SK-N-SH (cell line): ENCODE measurements around the gene GBX1. TPM values are rescaled to one million over a fixed set of nuclear protein-coding genes. Genes with fewer than 3 reads are reported as not detected.
A peak's percentile ranks its signal among the peaks of the same experiment; 100 is the strongest.

Experiments used
- CTCF ChIA-PET: fragments of 300-600, 350-600 bp; formaldehyde crosslinking; extraction: SDS; loops from one replicate; lab custom pipeline; 2021; lab: Yijun Ruan, JAX
- POLR2A ChIA-PET: fragments of 350-600 bp; sonication (Branson Sonifier 250); formaldehyde crosslinking; extraction: SDS; loops from one replicate; lab custom pipeline; 2020; ENCODE audit warnings: antibody characterized with exemption, inconsistent platforms; lab: Yijun Ruan, JAX
- DNase-seq: peaks from one replicate; pipeline ENCODE4 v3.0.0; 2012
- H2AFZ ChIP-seq: fragments of 200-600 bp; sonication (generic); 2 replicates; pipeline ENCODE4 v1.8.1; 2016; ENCODE audit warnings: antibody characterized with exemption, mild to moderate bottlenecking, low read depth
- H3F3A ChIP-seq: fragments of 200-600 bp; sonication (generic); replicated peaks from 2 replicates; pipeline ENCODE3; 2016; ENCODE audit warnings: antibody characterized with exemption, mild to moderate bottlenecking; ENCODE audit not compliant: insufficient read depth
- H3K27ac ChIP-seq, 2 experiments: fragments of 200-500 bp in 1 of 2; fragments of 200-600 bp in 1 of 2; sonication (Bioruptor generic) in 1 of 2; sonication (generic), shearing (Covaris generic) in 1 of 2; 2 replicates each; pipeline versions ENCODE4 v1.5.1 to v1.6.1; 2014 to 2016; ENCODE audit warnings: low read depth in 2 of 2, inconsistent platforms in 1 of 2, low read length in 1 of 2, mild to moderate bottlenecking in 1 of 2, mixed read lengths in 1 of 2
- H3K27me3 ChIP-seq: fragments of 200-600 bp; sonication (generic), shearing (Covaris generic); 2 replicates; pipeline ENCODE4 v1.6.1; 2016; ENCODE audit warnings: mixed run types; ENCODE audit not compliant: insufficient read depth
- H3K36me3 ChIP-seq, 2 experiments: fragments of 200-500 bp in 1 of 2; fragments of 200-600 bp in 1 of 2; sonication (Bioruptor generic) in 1 of 2; sonication (generic) in 1 of 2; replicated peaks in 1 of 2; 2 replicates each; pipeline versions ENCODE3 to v1.5.1; 2014 to 2016; ENCODE audit warnings: low read length in 1 of 2, mild to moderate bottlenecking in 1 of 2; ENCODE audit not compliant: insufficient read depth in 2 of 2, control insufficient read depth in 1 of 2
- H3K4me1 ChIP-seq, 2 experiments: fragments of 200-500 bp in 1 of 2; fragments of 200-600 bp in 1 of 2; sonication (Bioruptor generic) in 1 of 2; sonication (generic), shearing (Covaris generic) in 1 of 2; 2 replicates each; pipeline versions ENCODE4 v1.5.1 to v1.6.1; 2014 to 2016; ENCODE audit warnings: low read depth in 1 of 2, low read length in 1 of 2, mixed run types in 1 of 2; ENCODE audit not compliant: insufficient read depth in 2 of 2, control insufficient read depth in 1 of 2
- H3K4me2 ChIP-seq: fragments of 200-600 bp; sonication (generic), shearing (Covaris generic); 2 replicates; pipeline ENCODE4 v1.6.1; 2017; ENCODE audit warnings: mixed run types
- H3K4me3 ChIP-seq, 2 experiments: fragments of 200-500 bp in 1 of 2; fragments of 200-600 bp in 1 of 2; sonication (Bioruptor generic) in 1 of 2; sonication (generic), shearing (Covaris generic) in 1 of 2; 2 replicates each; pipeline versions ENCODE4 v1.5.1 to v1.8.1; 2014 to 2016; ENCODE audit warnings: low read depth in 2 of 2, inconsistent platforms in 1 of 2, low read length in 1 of 2, mild to moderate bottlenecking in 1 of 2, mixed read lengths in 1 of 2, moderate library complexity in 1 of 2
- H3K79me2 ChIP-seq: fragments of 200-600 bp; sonication (generic); 2 replicates; pipeline ENCODE4 v1.8.1; 2017; ENCODE audit warnings: mild to moderate bottlenecking; ENCODE audit not compliant: insufficient read depth
- H3K9ac ChIP-seq: fragments of 200-600 bp; sonication (generic); 2 replicates; pipeline ENCODE4 v1.6.1; 2017; ENCODE audit warnings: mixed run types
- H3K9me2 ChIP-seq: fragments of 200-600 bp; sonication (generic); 2 replicates; pipeline ENCODE4 v1.6.1; 2017; ENCODE audit warnings: mixed run types
- H3K9me3 ChIP-seq: fragments of 200-600 bp; sonication (generic); 2 replicates; pipeline ENCODE4 v1.6.1; 2017; ENCODE audit warnings: mixed run types, mild to moderate bottlenecking, moderate library complexity
- H4K20me1 ChIP-seq: fragments of 200-600 bp; sonication (generic); 2 replicates; pipeline ENCODE4 v1.6.1; 2017; ENCODE audit warnings: mild to moderate bottlenecking, mixed run types; ENCODE audit not compliant: insufficient read depth
- FOSL2 ChIP-seq: IDR thresholded peaks from 2 replicates; pipeline ENCODE4 v1.4.0; 2012; ENCODE audit warnings: low read depth, mild to moderate bottlenecking, moderate library complexity, borderline replicate concordance
- FOXJ3 ChIP-seq: sonication (generic); formaldehyde crosslinking; IDR thresholded peaks from 2 replicates; pipeline ENCODE4 v1.5.1; 2020; ENCODE audit warnings: mild to moderate bottlenecking, missing genetic modification reagents
- GATA2 ChIP-seq: sonication (generic); formaldehyde crosslinking; IDR thresholded peaks from 2 replicates; pipeline ENCODE4 v1.5.0; 2020; ENCODE audit warnings: mild to moderate bottlenecking, missing genetic modification reagents
- JUND ChIP-seq: IDR thresholded peaks from 2 replicates; pipeline ENCODE4 v1.4.0; 2012
- MXI1 ChIP-seq: IDR thresholded peaks from 2 replicates; pipeline ENCODE4 v1.6.1; 2012; ENCODE audit warnings: mild to moderate bottlenecking, low read depth, low read length, improper control_type of control experiment
- NRF1 ChIP-seq: IDR thresholded peaks from 2 replicates; pipeline ENCODE4 v1.6.1; 2012; ENCODE audit warnings: low read depth, mild to moderate bottlenecking, low read length
- POLR2AphosphoS5 ChIP-seq: IDR thresholded peaks from 2 replicates; pipeline ENCODE4 v1.6.1; 2012; ENCODE audit warnings: low read depth, low read length
- RCOR1 ChIP-seq: fragments of 150-350 bp; IDR thresholded peaks from 2 replicates; pipeline ENCODE4 v1.6.1; 2017; ENCODE audit warnings: antibody characterized with exemption, low read length
- RFX5 ChIP-seq: IDR thresholded peaks from 2 replicates; pipeline ENCODE4 v1.6.1; 2012; ENCODE audit warnings: mild to moderate bottlenecking, improper control_type of control experiment, low read length
- RXRA ChIP-seq: IDR thresholded peaks from 2 replicates; pipeline ENCODE4 v1.4.0; 2012; ENCODE audit warnings: low read depth, mild to moderate bottlenecking, borderline replicate concordance
- SMC3 ChIP-seq: IDR thresholded peaks from 2 replicates; pipeline ENCODE4 v1.6.1; 2012; ENCODE audit warnings: low read depth, low read length, improper control_type of control experiment
- YY1 ChIP-seq: IDR thresholded peaks from 2 replicates; pipeline ENCODE4 v1.4.0; 2012; ENCODE audit warnings: low read depth, mild to moderate bottlenecking
- WGBS: methylation state at CpG from one replicate; pipeline ENCODE4 v1.1.6; 2017; ENCODE audit warnings: low lambda C conversion rate; 5-methylcytosine and 5-hydroxymethylcytosine counted together
- polyA plus RNA-seq, 3 experiments: library from polyadenylated mRNA; depleted of rRNA; stranded (reverse); fragments of >200 nt; gene quantifications; 2 replicates each; pipeline ENCODE4 v1.2.3, GENCODE V29; 2012
- TF ChIP-seq, protein P1 (sequence below): IDR thresholded peaks from 2 replicates; pipeline ENCODE4 v1.6.1; 2012; ENCODE audit warnings: mild to moderate bottlenecking, low read depth, low read length, moderate library complexity
- TF ChIP-seq, protein P2 (sequence below): fragments of 150-350 bp; IDR thresholded peaks from 2 replicates; pipeline ENCODE4 v1.6.1; 2016; ENCODE audit warnings: mild to moderate bottlenecking, low read depth, low read length

GBX1 gene
- polyA plus RNA-seq, 1 of the 3 experiments (the other 2 are of a cell fraction): not detected

GRCh38 chr7:151131592-151132293, 35.8 kb downstream of the GBX1 start:
- Histone ChIP-seq H3F3A (no peaks in the 10 kb centered on the region), H3K9me3 (no peaks in the 10 kb centered on the region), H3K36me3 (peaks cover 20 to 98% of the 10 kb centered on the region in 2 experiments), H3K79me2 (peaks cover 3% of the 10 kb centered on the region; the same call in 1 of the 2 replicates), H3K9ac (no peak overlapping the region), H3K4me2 (no peak overlapping the region), H3K27me3 (no peaks in the 10 kb centered on the region), H4K20me1 (peaks cover 7% of the 10 kb centered on the region; the same call in 1 of the 2 replicates), H2AFZ (no peak overlapping the region), H3K4me3 (no peak overlapping the region), H3K4me1 (peaks cover 0 to 34% of the 10 kb centered on the region in 2 experiments; a peak in 1 of 4 replicates), H3K9me2 (no peaks in the 10 kb centered on the region), H3K27ac (peak overlapping the region in 1 of 2 experiments; percentile 73; a peak in 2 of 4 replicates)
- ChIA-PET POLR2A (interaction anchor here (0.9 to 1.0 kb wide), 2 partner anchors 11 to 35 kb away, joined by 3 read pairs; no protein-coding TSS in a partner anchor), CTCF (interaction anchor here (0.7 to 18.0 kb wide), 11 partner anchors 8 to 112 kb away, joined by 3 to 243 read pairs (median 7); partner anchors contain the start of gene GBX1)
- WGBS: 77% methylated on average over 15 of the region's 19 CpGs
- no peak for TF ChIP-seq FOSL2
- TF ChIP-seq POLR2AphosphoS5: no peak
- TF ChIP-seq MXI1: peak; percentile 31; the same call in 1 of the 2 replicates
- TF ChIP-seq YY1: no peak
- TF ChIP-seq NRF1: no peak
- no peak for TF ChIP-seq FOXJ3 (CRISPR knock-in tag)
- TF ChIP-seq, protein P1, sequence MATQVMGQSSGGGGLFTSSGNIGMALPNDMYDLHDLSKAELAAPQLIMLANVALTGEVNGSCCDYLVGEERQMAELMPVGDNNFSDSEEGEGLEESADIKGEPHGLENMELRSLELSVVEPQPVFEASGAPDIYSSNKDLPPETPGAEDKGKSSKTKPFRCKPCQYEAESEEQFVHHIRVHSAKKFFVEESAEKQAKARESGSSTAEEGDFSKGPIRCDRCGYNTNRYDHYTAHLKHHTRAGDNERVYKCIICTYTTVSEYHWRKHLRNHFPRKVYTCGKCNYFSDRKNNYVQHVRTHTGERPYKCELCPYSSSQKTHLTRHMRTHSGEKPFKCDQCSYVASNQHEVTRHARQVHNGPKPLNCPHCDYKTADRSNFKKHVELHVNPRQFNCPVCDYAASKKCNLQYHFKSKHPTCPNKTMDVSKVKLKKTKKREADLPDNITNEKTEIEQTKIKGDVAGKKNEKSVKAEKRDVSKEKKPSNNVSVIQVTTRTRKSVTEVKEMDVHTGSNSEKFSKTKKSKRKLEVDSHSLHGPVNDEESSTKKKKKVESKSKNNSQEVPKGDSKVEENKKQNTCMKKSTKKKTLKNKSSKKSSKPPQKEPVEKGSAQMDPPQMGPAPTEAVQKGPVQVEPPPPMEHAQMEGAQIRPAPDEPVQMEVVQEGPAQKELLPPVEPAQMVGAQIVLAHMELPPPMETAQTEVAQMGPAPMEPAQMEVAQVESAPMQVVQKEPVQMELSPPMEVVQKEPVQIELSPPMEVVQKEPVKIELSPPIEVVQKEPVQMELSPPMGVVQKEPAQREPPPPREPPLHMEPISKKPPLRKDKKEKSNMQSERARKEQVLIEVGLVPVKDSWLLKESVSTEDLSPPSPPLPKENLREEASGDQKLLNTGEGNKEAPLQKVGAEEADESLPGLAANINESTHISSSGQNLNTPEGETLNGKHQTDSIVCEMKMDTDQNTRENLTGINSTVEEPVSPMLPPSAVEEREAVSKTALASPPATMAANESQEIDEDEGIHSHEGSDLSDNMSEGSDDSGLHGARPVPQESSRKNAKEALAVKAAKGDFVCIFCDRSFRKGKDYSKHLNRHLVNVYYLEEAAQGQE: no peak
- peak; percentile 72 for TF ChIP-seq GATA2 (CRISPR knock-in tag)
- no peak for TF ChIP-seq RXRA
- peak; percentile 87 for DNase-seq

DNA sequence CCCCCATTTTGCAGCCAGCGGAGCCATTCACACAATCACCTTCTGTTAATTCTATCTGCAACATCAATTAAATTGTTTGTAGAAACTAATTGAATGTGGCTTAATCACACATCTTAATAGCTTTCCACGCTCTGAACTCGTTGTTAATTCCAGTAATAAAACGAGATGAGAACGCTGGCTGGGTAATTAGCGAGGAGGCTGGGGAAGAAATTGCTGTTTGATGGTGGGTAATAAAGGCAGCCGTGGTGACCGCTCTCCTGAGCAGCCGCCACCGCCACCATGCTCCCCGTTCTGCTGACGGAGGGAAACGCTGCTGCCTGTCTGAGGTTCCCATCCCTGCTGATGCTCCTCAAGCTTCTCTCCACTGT, 36.3 kb downstream of the GBX1 start:
- peaks cover 20 to 93% of the 10 kb centered on the region in 2 experiments for H3K36me3 ChIP-seq
- no peak for TF ChIP-seq JUND
- no peak for TF ChIP-seq SMC3
- no peak for TF ChIP-seq YY1
- TF ChIP-seq RFX5: no peak
- TF ChIP-seq, protein P1: no peak
- TF ChIP-seq FOSL2: no peak
- TF ChIP-seq, protein P2, sequence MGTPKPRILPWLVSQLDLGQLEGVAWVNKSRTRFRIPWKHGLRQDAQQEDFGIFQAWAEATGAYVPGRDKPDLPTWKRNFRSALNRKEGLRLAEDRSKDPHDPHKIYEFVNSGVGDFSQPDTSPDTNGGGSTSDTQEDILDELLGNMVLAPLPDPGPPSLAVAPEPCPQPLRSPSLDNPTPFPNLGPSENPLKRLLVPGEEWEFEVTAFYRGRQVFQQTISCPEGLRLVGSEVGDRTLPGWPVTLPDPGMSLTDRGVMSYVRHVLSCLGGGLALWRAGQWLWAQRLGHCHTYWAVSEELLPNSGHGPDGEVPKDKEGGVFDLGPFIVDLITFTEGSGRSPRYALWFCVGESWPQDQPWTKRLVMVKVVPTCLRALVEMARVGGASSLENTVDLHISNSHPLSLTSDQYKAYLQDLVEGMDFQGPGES: no peak
- no peak for TF ChIP-seq RCOR1
- no peak for TF ChIP-seq MXI1

More for the DNA sequence above, 36.3 kb downstream of the GBX1 start:
- ChIA-PET CTCF (interaction anchor here (0.8 to 18.0 kb wide), 11 partner anchors 10 to 113 kb away, joined by 3 to 243 read pairs (median 5); partner anchors contain the start of gene GBX1), POLR2A (interaction anchor here (0.9 to 1.0 kb wide), 2 partner anchors 11 to 35 kb away, joined by 3 read pairs; no protein-coding TSS in a partner anchor)
- Histone ChIP-seq H3K9me2 (no peaks in the 10 kb centered on the region), H3K27me3 (no peaks in the 10 kb centered on the region), H4K20me1 (peaks cover 9% of the 10 kb centered on the region; the same call in 1 of the 2 replicates), H3K4me2 (no peak overlapping the region), H3F3A (no peaks in the 10 kb centered on the region), H3K27ac (peak overlapping the region in 1 of 2 experiments; percentile 73; a peak in 2 of 4 replicates), H3K9ac (no peak overlapping the region), H2AFZ (no peak overlapping the region), H3K79me2 (peaks cover 5% of the 10 kb centered on the region; the same call in 1 of the 2 replicates), H3K4me1 (peaks cover 0 to 34% of the 10 kb centered on the region in 2 experiments; a peak in 1 of 4 replicates), H3K9me3 (no peaks in the 10 kb centered on the region), H3K4me3 (no peak overlapping the region)
- 84% methylated on average over 13 of the region's 13 CpGs for WGBS
- no peak for DNase-seq
